H1 (cell line): ENCODE results near the gene NT5E. TPM values are rescaled to one million over a fixed set of nuclear protein-coding genes. Genes with fewer than 3 reads are reported as not detected.

ENCODE experiments used
- EGR1 ChIP-seq: IDR thresholded peaks from 2 replicates; pipeline ENCODE4 v1.6.1; 2011; ENCODE audit warnings: low read depth, low read length, borderline replicate concordance
- KDM5A ChIP-seq: fragments of 200-600 bp; IDR thresholded peaks from 2 replicates; pipeline ENCODE4 v1.7.1; 2012; ENCODE audit warnings: mild to moderate bottlenecking, low read length, inconsistent platforms, mixed read lengths
- SP2 ChIP-seq: IDR thresholded peaks from 2 replicates; pipeline ENCODE4 v1.6.1; 2012; ENCODE audit warnings: mild to moderate bottlenecking, low read length, inconsistent platforms
- polyA plus RNA-seq, 7 experiments: library from polyadenylated mRNA; depleted of rRNA in 3 of 7; stranded (reverse) in 5 of 7; unstranded in 2 of 7; fragments of >200 nt in 5 of 7; fragments of 200-250 nt in 2 of 7; gene quantifications; 1 replicate in 5 of 7; 2 replicates in 1 of 7; 4 replicates in 1 of 7; pipeline versions ENCODE4 v1.2.1 to v1.2.3, GENCODE V29; 2011 to 2013; ENCODE audit warnings: missing spikeins in 2 of 7, mixed read lengths in 2 of 7
- total RNA-seq: library from RNA; stranded (reverse); fragmentation: NEBNext Ultra II Directional; extraction: Animal tissue kit (Norgen Biotek cat#: 25700); gene quantifications from 2 replicates; pipeline ENCODE4 v1.2.1, GENCODE V29; 2021
- TF ChIP-seq, protein P1 (sequence below): IDR thresholded peaks from 2 replicates; pipeline ENCODE4 v1.6.1; 2011; ENCODE audit warnings: low read depth, mild to moderate bottlenecking, low read length; ENCODE audit not compliant: insufficient read depth

NT5E gene
- total and polyA plus RNA-seq, 2 of the 8 experiments (the other 6 are each of a cell fraction or from before 2014, with no cell fraction given) = 0.74 to 1.5 TPM

DNA sequence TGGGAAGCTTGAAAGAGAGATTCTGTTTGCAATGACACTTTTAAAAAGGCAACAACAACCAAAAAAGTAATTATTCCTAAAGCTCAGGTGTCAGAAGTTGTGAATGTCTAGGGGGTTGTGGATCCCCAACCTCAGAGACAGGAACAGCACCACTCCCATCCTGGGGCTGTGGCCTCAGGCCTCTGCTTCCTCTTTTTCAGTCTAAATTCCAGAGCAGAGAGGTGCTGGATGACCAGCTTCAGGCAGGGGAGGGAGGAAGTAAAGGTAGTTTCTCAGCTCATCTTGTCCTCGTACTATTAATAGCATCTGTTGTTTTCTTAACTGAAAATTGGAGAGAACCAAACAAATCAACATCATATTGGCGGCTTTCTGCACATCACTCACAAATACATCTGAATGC lies 8.3 kb downstream of the NT5E start (continued):
- TF ChIP-seq KDM5A (no peak), SP2 (no peak), EGR1 (no peak)
- TF ChIP-seq, protein P1, sequence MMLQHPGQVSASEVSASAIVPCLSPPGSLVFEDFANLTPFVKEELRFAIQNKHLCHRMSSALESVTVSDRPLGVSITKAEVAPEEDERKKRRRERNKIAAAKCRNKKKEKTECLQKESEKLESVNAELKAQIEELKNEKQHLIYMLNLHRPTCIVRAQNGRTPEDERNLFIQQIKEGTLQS = no peak
